Lower lobe of right lung (tissue), 2 donors: ENCODE measurements around the gene STARD3NL. TPM values are rescaled to one million over a fixed set of nuclear protein-coding genes. Genes with fewer than 3 reads are reported as not detected.
"Not testable (repeated sequence)": the region's sequence is repeated elsewhere in the genome, so short reads cannot be mapped to it uniquely, and the experiment has no call there.

Source experiments
- ATAC-seq, 2 donors: fragments of 200-7000 bp; cut with Tn5 transposase; one replicate each; pipeline ENCODE4 v1.9.1; 2020 to 2022; ENCODE audit warnings: mild to moderate bottlenecking in 2 of 2, moderate library complexity in 2 of 2
- DNase-seq: peaks from one replicate; pipeline ENCODE4 v3.0.0-alpha.2; 2020
- H3K27ac ChIP-seq: fragments of 200-600 bp; one replicate; pipeline ENCODE4 v1.8.0; 2022
- H3K27me3 ChIP-seq: fragments of 200-600 bp; one replicate; pipeline ENCODE4 v1.8.0; 2022; ENCODE audit warnings: low read depth
- H3K36me3 ChIP-seq: fragments of 200-600 bp; one replicate; pipeline ENCODE4 v1.8.0; 2022; ENCODE audit warnings: mild to moderate bottlenecking
- H3K4me1 ChIP-seq: fragments of 200-600 bp; one replicate; pipeline ENCODE4 v1.8.0; 2022
- H3K4me3 ChIP-seq: fragments of 200-600 bp; one replicate; pipeline ENCODE4 v1.8.0; 2022; ENCODE audit warnings: mild to moderate bottlenecking
- H3K9me3 ChIP-seq: fragments of 200-600 bp; one replicate; pipeline ENCODE4 v1.8.0; 2022
- CTCF ChIP-seq: fragments of 200-600 bp; IDR thresholded peaks from one replicate; pipeline ENCODE4 v1.8.0; 2022; ENCODE audit warnings: antibody characterized with exemption, mild to moderate bottlenecking
- intact Hi-C: fragments of 100-400 bp; cut with DNase I; formaldehyde crosslinking; loops from one replicate; pipeline ENCODE4 v1.11.0; 2022
- total RNA-seq: library from RNA; stranded (reverse); fragmentation: NEBNext Ultra II Directional; extraction: Animal tissue kit (Norgen Biotek cat#: 25700); gene quantifications from one replicate; pipeline ENCODE4 v1.2.1, GENCODE V29; 2021
- donor health status: DM: no; HTN: yes; CAD: no; lungs with severe emphysema.

Gene STARD3NL
- total RNA-seq, 1 donor from 2014 or later: 49.8 TPM

- intact Hi-C loops: no loop called here
- Histone ChIP-seq H3K27ac (no peak overlapping the region), H3K36me3 (peaks cover 38% of the 10 kb centered on the region), H3K27me3 (no peaks in the 10 kb centered on the region), H3K4me1 (no peaks in the 10 kb centered on the region), H3K9me3 (no peaks in the 10 kb centered on the region), H3K4me3 (no peak overlapping the region)
- ATAC-seq (peak; percentile 81 to 82), DNase-seq (peak; percentile 60)
- TF ChIP-seq CTCF: no peak
Observed at GRCh38 chr7:38232502-38233366, 54.7 kb downstream of the STARD3NL start.

- H3K4me3 ChIP-seq, ATAC-seq, H3K4me1 ChIP-seq, H3K9me3 ChIP-seq, H3K27ac ChIP-seq, DNase-seq, H3K27me3 ChIP-seq, intact Hi-C loops: not testable (repeated sequence)
- peaks cover 19% of the 10 kb centered on the region for H3K36me3 ChIP-seq
Observed at GRCh38 chr7:38234759-38235158, 56.7 kb downstream of the STARD3NL start.

GRCh38 chr7:38235606-38236005 is 57.6 kb downstream of the STARD3NL start:
- Histone ChIP-seq H3K27ac (no peak overlapping the region), H3K27me3 (no peaks in the 10 kb centered on the region), H3K36me3 (peaks cover 11% of the 10 kb centered on the region), H3K9me3 (no peaks in the 10 kb centered on the region), H3K4me3 (no peak overlapping the region), H3K4me1 (no peaks in the 10 kb centered on the region)
- no peak for TF ChIP-seq CTCF
- intact Hi-C loops: no loop called here
- no peak for DNase-seq
- ATAC-seq: no peak

- H3K36me3 ChIP-seq, H3K4me1 ChIP-seq, H3K9me3 ChIP-seq, intact Hi-C loops, H3K27ac ChIP-seq, ATAC-seq, DNase-seq, H3K27me3 ChIP-seq, H3K4me3 ChIP-seq: not testable (repeated sequence)
Observed at GRCh38 chr7:38239129-38239528, 61.1 kb downstream of the STARD3NL start.

- no peak for ATAC-seq
- Histone ChIP-seq H3K4me1 (no peaks in the 10 kb centered on the region), H3K36me3 (no peaks in the 10 kb centered on the region), H3K9me3 (no peaks in the 10 kb centered on the region), H3K27ac (no peak overlapping the region), H3K4me3 (no peak overlapping the region), H3K27me3 (no peaks in the 10 kb centered on the region)
- no peak for TF ChIP-seq CTCF
- DNase-seq: no peak
- intact Hi-C loops: no loop called here
Observed at GRCh38 chr7:38241071-38241470, 63.0 kb downstream of the STARD3NL start.

- Histone ChIP-seq H3K27me3 (no peaks in the 10 kb centered on the region), H3K4me3 (no peak overlapping the region), H3K4me1 (no peaks in the 10 kb centered on the region), H3K36me3 (no peaks in the 10 kb centered on the region), H3K27ac (peak overlapping the region; percentile 49), H3K9me3 (no peaks in the 10 kb centered on the region)
- DNase-seq (no peak), ATAC-seq (no peak)
- intact Hi-C loops: no loop called here
- no peak for TF ChIP-seq CTCF
Observed at GRCh38 chr7:38242814-38243213, 64.8 kb downstream of the STARD3NL start.

- H3K9me3 ChIP-seq, DNase-seq, intact Hi-C loops, H3K4me1 ChIP-seq, H3K27me3 ChIP-seq, H3K36me3 ChIP-seq, H3K4me3 ChIP-seq: not testable (repeated sequence)
- H3K27ac ChIP-seq: peak overlapping the region; percentile 49
- peak; percentile 57 to 74 for ATAC-seq
Observed at GRCh38 chr7:38243345-38243744, 65.3 kb downstream of the STARD3NL start.
